Transverse colon (tissue), 4 donors: Measurements from ENCODE around the gene FAM107B. TPM values are rescaled to one million over a fixed set of nuclear protein-coding genes. Genes with fewer than 3 reads are reported as not detected.

Source experiments
- DNase-seq: peaks from one replicate; pipeline ENCODE4 v3.0.0-alpha.2; 2019
- H3K27ac ChIP-seq, 4 donors: fragments of 200-600 bp; sonication (generic); 2 replicates each; pipeline ENCODE4 v1.5.1; 2016 to 2018; ENCODE audit warnings: inconsistent platforms in 4 of 4
- H3K27me3 ChIP-seq: fragments of 200-600 bp; sonication (generic); 2 replicates; pipeline ENCODE4 v1.5.1; 2017; ENCODE audit warnings: inconsistent platforms
- H3K36me3 ChIP-seq, 4 donors: fragments of 200-600 bp; sonication (generic); 2 replicates each; pipeline ENCODE4 v1.5.1; 2017 to 2019; ENCODE audit warnings: inconsistent platforms in 4 of 4
- H3K4me1 ChIP-seq, 4 donors: fragments of 200-600 bp; sonication (generic); 2 replicates each; pipeline ENCODE4 v1.5.1; 2017 to 2020; ENCODE audit warnings: inconsistent platforms in 4 of 4
- H3K4me3 ChIP-seq, 4 donors: fragments of 200-600 bp; sonication (generic); 1 replicate in 1 of 4; 2 replicates in 3 of 4; pipeline versions ENCODE4 v1.5.1 to v1.6.1; 2017 to 2019; ENCODE audit warnings: inconsistent platforms in 4 of 4
- H3K9me3 ChIP-seq, 2 donors: fragments of 200-600 bp; sonication (generic); 2 replicates each; pipeline ENCODE4 v1.5.1; 2017 to 2019; ENCODE audit warnings: inconsistent platforms in 2 of 2
- EP300 ChIP-seq: sonication (generic); formaldehyde crosslinking; IDR thresholded peaks from one replicate; pipeline ENCODE4 v1.6.1; 2017; ENCODE audit warnings: antibody characterized with exemption, low read depth
- POLR2A ChIP-seq: fragments of 450-650 bp; IDR thresholded peaks from one replicate; pipeline ENCODE4 v1.6.1; 2016; ENCODE audit warnings: antibody characterized with exemption, mild to moderate bottlenecking, moderate library complexity
- POLR2AphosphoS5 ChIP-seq, 3 donors: sonication (generic); formaldehyde crosslinking; IDR thresholded peaks; one replicate each; pipeline ENCODE4 v1.6.1; 2016; ENCODE audit warnings: antibody characterized with exemption in 3 of 3
- WGBS, 2 donors: methylation state at CpG; one replicate each; pipeline ENCODE4 v1.1.5; 2018; ENCODE audit warnings: low coverage in 1 of 2; 5-methylcytosine and 5-hydroxymethylcytosine counted together
- in situ Hi-C, 4 donors: fragments of 200-750 bp; cut with MboI; loops; one replicate each; pipeline versions ENCODE4 v1.15.0 to v1.15.1; 2017; ENCODE audit warnings: low sequenced_read_pairs in 3 of 4, low pct_ligation_motif_present in 1 of 4, low pct_unique_long_range_greater_than_20kb in 1 of 4
- intact Hi-C: fragments of 100-400 bp; cut with DNase I; formaldehyde crosslinking; loops from one replicate; pipeline ENCODE4 v1.15.1; 2023; ENCODE audit warnings: low total_unique reads
- total RNA-seq, 4 donors: library from RNA; depleted of rRNA; stranded (reverse); fragments of >200 nt; gene quantifications; one replicate each; pipeline ENCODE4 v1.1.0, GENCODE V29; 2016
- TF ChIP-seq, protein P1 (sequence below), 5 experiments: fragments of 200-600 bp in 3 of 5; fragments of 450-650 bp in 2 of 5; sonication (generic) in 3 of 5; IDR thresholded peaks; 1 replicate in 2 of 5; 2 replicates in 3 of 5; pipeline ENCODE4 v1.5.1; 2016 to 2017; ENCODE audit warnings: antibody characterized with exemption in 5 of 5, inconsistent platforms in 3 of 5, mild to moderate bottlenecking in 2 of 5, moderate library complexity in 1 of 5

Gene FAM107B
- total RNA-seq, 4 donors from 2014 or later, result 23.9 to 71.0 (median 52.8) TPM

DNA sequence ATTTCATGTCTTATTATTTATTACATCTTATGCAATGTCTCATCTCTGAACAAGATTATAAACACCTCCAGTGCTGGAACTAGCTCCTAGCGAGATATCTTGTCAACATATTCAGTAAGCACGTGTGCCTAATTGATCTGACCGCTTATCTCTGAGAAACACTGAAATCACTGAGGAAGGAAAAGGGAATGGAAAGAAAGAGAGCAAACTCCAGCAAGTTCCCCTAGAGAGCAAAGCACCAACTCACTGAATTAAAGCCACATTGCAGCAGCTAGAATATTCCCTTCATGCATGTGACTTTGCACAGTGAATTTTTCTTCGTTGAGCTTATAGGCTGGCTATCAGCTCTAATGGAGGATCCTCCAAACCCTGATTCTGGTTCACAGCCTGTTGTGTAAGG lies 266.9 kb downstream of the FAM107B start:
- Histone ChIP-seq H3K27me3 (no peaks in the 10 kb centered on the region), H3K36me3 (peaks cover 0 to 10% (median 0%) of the 10 kb centered on the region in 4 donors), H3K4me1 (no peaks in the 10 kb centered on the region), H3K9me3 (no peaks in the 10 kb centered on the region), H3K27ac (no peak overlapping the region), H3K4me3 (no peak overlapping the region)
- DNase-seq, result no peak
- intact Hi-C loops, result loop anchor here (10.0 kb wide), 1 partner anchor 317 kb away; no protein-coding TSS in a partner anchor
- in situ Hi-C loops, result loop anchor here in 2 of 4 donors (10.0 to 25.0 kb wide), 2 partner anchors 317 to 605 kb away; no protein-coding TSS in a partner anchor
- TF ChIP-seq POLR2A (no peak), POLR2AphosphoS5 (IDR thresholded peaks at IDR 0.05) (no peak), EP300 (no peak)
- TF ChIP-seq, protein P1, sequence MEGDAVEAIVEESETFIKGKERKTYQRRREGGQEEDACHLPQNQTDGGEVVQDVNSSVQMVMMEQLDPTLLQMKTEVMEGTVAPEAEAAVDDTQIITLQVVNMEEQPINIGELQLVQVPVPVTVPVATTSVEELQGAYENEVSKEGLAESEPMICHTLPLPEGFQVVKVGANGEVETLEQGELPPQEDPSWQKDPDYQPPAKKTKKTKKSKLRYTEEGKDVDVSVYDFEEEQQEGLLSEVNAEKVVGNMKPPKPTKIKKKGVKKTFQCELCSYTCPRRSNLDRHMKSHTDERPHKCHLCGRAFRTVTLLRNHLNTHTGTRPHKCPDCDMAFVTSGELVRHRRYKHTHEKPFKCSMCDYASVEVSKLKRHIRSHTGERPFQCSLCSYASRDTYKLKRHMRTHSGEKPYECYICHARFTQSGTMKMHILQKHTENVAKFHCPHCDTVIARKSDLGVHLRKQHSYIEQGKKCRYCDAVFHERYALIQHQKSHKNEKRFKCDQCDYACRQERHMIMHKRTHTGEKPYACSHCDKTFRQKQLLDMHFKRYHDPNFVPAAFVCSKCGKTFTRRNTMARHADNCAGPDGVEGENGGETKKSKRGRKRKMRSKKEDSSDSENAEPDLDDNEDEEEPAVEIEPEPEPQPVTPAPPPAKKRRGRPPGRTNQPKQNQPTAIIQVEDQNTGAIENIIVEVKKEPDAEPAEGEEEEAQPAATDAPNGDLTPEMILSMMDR (IDR thresholded peaks at IDR 0.05), result no peak
- WGBS, 2 donors, result 68 to 83% methylated on average over 4 of the region's 4 CpGs

DNA sequence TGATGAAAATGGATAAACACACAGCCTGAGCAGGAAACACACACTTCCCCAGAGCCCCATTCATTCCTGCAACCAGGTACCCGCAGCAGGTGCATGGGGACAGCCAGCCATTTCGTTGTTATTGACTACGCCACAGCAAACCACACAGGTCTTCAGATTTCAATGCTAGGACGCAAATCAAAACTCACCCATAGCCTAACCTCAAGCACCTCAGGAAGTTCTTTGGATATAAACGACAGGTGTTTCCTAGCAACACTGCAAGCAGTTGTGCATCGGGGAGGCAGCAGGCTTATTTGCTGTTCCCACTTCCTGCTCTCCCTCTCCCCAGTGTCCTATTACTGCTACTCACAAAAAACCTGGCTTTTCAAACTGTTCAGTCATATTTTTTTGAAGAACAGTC lies 267.5 kb downstream of the FAM107B start:
- TF ChIP-seq, protein P1 (IDR thresholded peaks at IDR 0.05), result no peak
- TF ChIP-seq POLR2AphosphoS5 (IDR thresholded peaks at IDR 0.05) (no peak), POLR2A (no peak), EP300 (no peak)
- Histone ChIP-seq H3K36me3 (peaks cover 0 to 10% (median 0%) of the 10 kb centered on the region in 4 donors), H3K4me1 (no peaks in the 10 kb centered on the region), H3K27ac (no peak overlapping the region), H3K9me3 (no peaks in the 10 kb centered on the region), H3K27me3 (no peaks in the 10 kb centered on the region), H3K4me3 (no peak overlapping the region)
- intact Hi-C loops (loop anchor here (10.0 kb wide), 1 partner anchor 318 kb away; no protein-coding TSS in a partner anchor), in situ Hi-C loops (loop anchor here in 2 of 4 donors (10.0 to 25.0 kb wide), 2 partner anchors 318 to 605 kb away; no protein-coding TSS in a partner anchor)
- WGBS, 2 donors, result 0 to 41% methylated on average over 1 to 6 of the region's 6 CpGs
- no peak for DNase-seq

DNA sequence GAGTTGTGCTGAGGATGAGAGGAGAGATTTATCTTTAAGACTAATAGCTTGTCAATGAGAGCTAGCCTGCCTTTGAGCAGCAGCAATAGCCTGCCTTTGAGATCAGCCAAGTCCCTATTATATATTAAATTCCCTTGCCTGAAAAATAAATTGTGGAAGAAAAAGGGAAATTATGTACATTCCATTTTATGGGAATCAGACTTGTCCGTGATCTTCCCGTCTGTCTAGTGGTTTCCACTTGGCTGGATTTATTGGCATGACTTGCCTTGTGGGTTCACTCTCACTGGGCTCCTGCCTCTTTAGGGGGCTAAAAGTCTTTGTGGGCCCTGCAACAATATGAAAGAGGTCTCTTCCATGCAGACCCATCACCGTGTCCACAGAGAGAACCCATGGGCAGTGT lies 272.3 kb downstream of the FAM107B start:
- Histone ChIP-seq H3K36me3 (no peaks in the 10 kb centered on the region), H3K4me1 (peaks cover 0 to 11% (median 5%) of the 10 kb centered on the region in 4 donors), H3K4me3 (no peak overlapping the region), H3K9me3 (no peaks in the 10 kb centered on the region), H3K27ac (no peak overlapping the region), H3K27me3 (no peaks in the 10 kb centered on the region)
- 69 to 82% methylated on average over 3 of the region's 3 CpGs for WGBS, 2 donors
- TF ChIP-seq, protein P1 (IDR thresholded peaks at IDR 0.05), result no peak
- TF ChIP-seq POLR2A (no peak), EP300 (no peak), POLR2AphosphoS5 (IDR thresholded peaks at IDR 0.05) (no peak)
- intact Hi-C loops (loop anchor here (10.0 kb wide), 1 partner anchor 322 kb away; no protein-coding TSS in a partner anchor), in situ Hi-C loops (loop anchor here in 2 of 4 donors (5.0 to 25.0 kb wide), 3 partner anchors 320 to 610 kb away; no protein-coding TSS in a partner anchor)
- DNase-seq, result no peak

DNA sequence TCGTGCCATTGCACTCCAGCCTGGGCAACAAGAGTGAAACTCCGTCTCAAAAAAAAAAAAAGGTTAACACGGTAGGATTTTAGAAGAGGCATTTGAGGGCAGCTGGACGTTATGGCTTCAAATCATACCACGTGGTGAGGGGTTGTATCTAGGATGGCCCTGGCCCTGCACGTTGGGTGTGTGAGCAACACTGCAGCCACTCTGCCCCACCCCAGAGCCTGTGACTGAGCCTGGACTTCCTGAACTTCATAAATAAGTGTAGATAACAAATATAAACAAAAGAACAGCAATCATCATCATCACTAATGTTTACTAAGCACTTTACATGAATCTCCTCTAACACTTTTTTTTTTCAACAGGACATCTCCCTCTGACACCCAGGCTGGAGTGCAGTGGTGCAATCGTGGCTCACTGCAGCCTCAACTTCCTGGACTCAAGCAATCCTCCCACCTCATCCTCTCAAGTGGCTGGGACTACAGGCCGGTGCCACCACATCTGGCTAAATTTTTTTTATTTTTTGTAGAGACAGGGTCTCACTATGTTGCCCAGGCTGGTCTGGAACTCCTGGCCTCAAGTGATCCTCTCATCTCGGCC lies 274.4 kb downstream of the FAM107B start:
- in situ Hi-C loops (loop anchor here in 2 of 4 donors (5.0 to 25.0 kb wide), 3 partner anchors 322 to 612 kb away; no protein-coding TSS in a partner anchor), intact Hi-C loops (loop anchor here (10.0 kb wide), 1 partner anchor 325 kb away; no protein-coding TSS in a partner anchor)
- H3K9me3 ChIP-seq, result no peaks in the 10 kb centered on the region
- no peaks in the 10 kb centered on the region for H3K36me3 ChIP-seq
- TF ChIP-seq POLR2A (no peak), EP300 (no peak), POLR2AphosphoS5 (IDR thresholded peaks at IDR 0.05) (no peak)
- TF ChIP-seq, protein P1 (IDR thresholded peaks at IDR 0.05), result no peak
- H3K27me3 ChIP-seq, result no peaks in the 10 kb centered on the region
- no peak overlapping the region for H3K27ac ChIP-seq
- H3K4me1 ChIP-seq, result peaks cover 0 to 11% (median 5%) of the 10 kb centered on the region in 4 donors
- DNase-seq, result peak; percentile 58
- no peak overlapping the region for H3K4me3 ChIP-seq
- 46 to 55% methylated on average over 7 to 9 of the region's 9 CpGs for WGBS, 2 donors
